Mesothelial cell of epicardium (in vitro differentiated cells): Measurements from ENCODE around the gene SPATA45. TPM values are rescaled to one million over a fixed set of nuclear protein-coding genes. Genes with fewer than 3 reads are reported as not detected.
"Not testable (repeated sequence)": the region's sequence is repeated elsewhere in the genome, so short reads cannot be mapped to it uniquely, and the experiment has no call there.

ENCODE experiments used
- DNase-seq, 2 experiments: peaks; one replicate each; pipeline ENCODE4 v3.0.0; 2021; ENCODE audit warnings: low spot score in 2 of 2; ENCODE audit not compliant: unreplicated experiment in 2 of 2
- H3K27ac Mint-ChIP-seq: 2 replicates; pipeline ENCODE4 v1.8.0; 2021; ENCODE audit warnings: mixed read lengths
- H3K27me3 Mint-ChIP-seq: 2 replicates; pipeline ENCODE4 v1.8.0; 2021; ENCODE audit warnings: low read depth, mixed read lengths
- H3K36me3 Mint-ChIP-seq: 2 replicates; pipeline ENCODE4 v1.8.0; 2021; ENCODE audit warnings: mixed read lengths
- H3K4me1 Mint-ChIP-seq: 2 replicates; pipeline ENCODE4 v1.8.0; 2021; ENCODE audit warnings: mixed read lengths
- H3K4me3 Mint-ChIP-seq: 2 replicates; pipeline ENCODE4 v1.8.0; 2021; ENCODE audit warnings: mild to moderate bottlenecking, moderate library complexity, mixed read lengths
- H3K9me3 Mint-ChIP-seq: 2 replicates; pipeline ENCODE4 v1.8.0; 2021; ENCODE audit warnings: mixed read lengths
- CTCF ChIP-seq: fragments of 200-600 bp; sonication (generic); IDR thresholded peaks from one replicate; pipeline ENCODE4 v1.5.0; 2021; ENCODE audit warnings: antibody characterized with exemption; ENCODE audit not compliant: unreplicated experiment
- total RNA-seq: library from RNA; stranded (reverse); gene quantifications from 3 replicates; pipeline ENCODE4 v1.2.1, GENCODE V29; 2021

The SPATA45 gene
- total RNA-seq, 1 donor from 2014 or later = 0.65 TPM

- Mint-ChIP-seq H3K36me3 (peaks cover 30% of the 10 kb centered on the region), H3K9me3 (no peaks in the 10 kb centered on the region), H3K27me3 (no peaks in the 10 kb centered on the region), H3K27ac (no peak overlapping the region), H3K4me3 (no peak overlapping the region), H3K4me1 (no peaks in the 10 kb centered on the region)
- no peak for TF ChIP-seq CTCF
- DNase-seq = no peak
These were observed 24.5 kb upstream of the SPATA45 start for GRCh38 chr1:212871976-212872375.

GRCh38 chr1:212867192-212867591, 19.7 kb upstream of the SPATA45 start:
- no peaks in the 10 kb centered on the region for H3K27me3 Mint-ChIP-seq

GRCh38 chr1:212864201-212864600, 16.8 kb upstream of the SPATA45 start:
- Mint-ChIP-seq H3K27ac (no peak overlapping the region), H3K9me3 (no peaks in the 10 kb centered on the region), H3K27me3 (no peaks in the 10 kb centered on the region), H3K4me1 (peaks cover 2% of the 10 kb centered on the region), H3K4me3 (no peak overlapping the region), H3K36me3 (peaks cover 16% of the 10 kb centered on the region)
- TF ChIP-seq CTCF = no peak
- no peak for DNase-seq

More at GRCh38 chr1:212867192-212867591, 19.7 kb upstream of the SPATA45 start:
- Mint-ChIP-seq H3K27ac (no peak overlapping the region), H3K9me3 (no peaks in the 10 kb centered on the region), H3K4me3 (no peak overlapping the region), H3K4me1 (no peaks in the 10 kb centered on the region), H3K36me3 (peaks cover 19% of the 10 kb centered on the region)
- TF ChIP-seq CTCF = no peak
- DNase-seq = no peak

- DNase-seq, H3K9me3 Mint-ChIP-seq, H3K27ac Mint-ChIP-seq, H3K27me3 Mint-ChIP-seq, H3K4me3 Mint-ChIP-seq, H3K4me1 Mint-ChIP-seq: not testable (repeated sequence)
- peaks cover 16% of the 10 kb centered on the region for H3K36me3 Mint-ChIP-seq
These were observed 15.9 kb upstream of the SPATA45 start for GRCh38 chr1:212863345-212863744.

GRCh38 chr1:212862111-212862690, 14.8 kb upstream of the SPATA45 start:
- Mint-ChIP-seq H3K4me3 (no peak overlapping the region), H3K4me1 (peaks cover 12% of the 10 kb centered on the region), H3K36me3 (peaks cover 15% of the 10 kb centered on the region), H3K27me3 (no peaks in the 10 kb centered on the region), H3K27ac (no peak overlapping the region), H3K9me3 (no peaks in the 10 kb centered on the region)
- no peak for TF ChIP-seq CTCF
- no peak for DNase-seq

- Mint-ChIP-seq H3K9me3 (no peaks in the 10 kb centered on the region), H3K4me3 (no peak overlapping the region), H3K4me1 (peaks cover 12% of the 10 kb centered on the region), H3K27me3 (no peaks in the 10 kb centered on the region), H3K27ac (no peak overlapping the region), H3K36me3 (peaks cover 6% of the 10 kb centered on the region)
- no peak for DNase-seq
- TF ChIP-seq CTCF = no peak
These were observed 13.5 kb upstream of the SPATA45 start for GRCh38 chr1:212860713-212861581.
